Retinal pigment epithelial cell (primary cell): ENCODE results near the gene NAIP.
"Not testable (repeated sequence)": the region's sequence is repeated elsewhere in the genome, so short reads cannot be mapped to it uniquely, and the experiment has no call there.

Source experiments
- DNase-seq: peaks from one replicate; pipeline ENCODE4 v3.0.0-alpha.2; 2010; ENCODE audit warnings: low read depth
- H3K4me3 ChIP-seq: 2 replicates; pipeline ENCODE4 v1.5.1; 2011; ENCODE audit warnings: mild to moderate bottlenecking, low read length, control low read depth, moderate library complexity
- TF ChIP-seq, protein P1 (sequence below): conservative IDR thresholded peaks from 2 replicates; pipeline ENCODE4 v1.5.1; 2011; ENCODE audit warnings: low read depth, low read length, control low read depth, inconsistent platforms

The NAIP gene, protein sequence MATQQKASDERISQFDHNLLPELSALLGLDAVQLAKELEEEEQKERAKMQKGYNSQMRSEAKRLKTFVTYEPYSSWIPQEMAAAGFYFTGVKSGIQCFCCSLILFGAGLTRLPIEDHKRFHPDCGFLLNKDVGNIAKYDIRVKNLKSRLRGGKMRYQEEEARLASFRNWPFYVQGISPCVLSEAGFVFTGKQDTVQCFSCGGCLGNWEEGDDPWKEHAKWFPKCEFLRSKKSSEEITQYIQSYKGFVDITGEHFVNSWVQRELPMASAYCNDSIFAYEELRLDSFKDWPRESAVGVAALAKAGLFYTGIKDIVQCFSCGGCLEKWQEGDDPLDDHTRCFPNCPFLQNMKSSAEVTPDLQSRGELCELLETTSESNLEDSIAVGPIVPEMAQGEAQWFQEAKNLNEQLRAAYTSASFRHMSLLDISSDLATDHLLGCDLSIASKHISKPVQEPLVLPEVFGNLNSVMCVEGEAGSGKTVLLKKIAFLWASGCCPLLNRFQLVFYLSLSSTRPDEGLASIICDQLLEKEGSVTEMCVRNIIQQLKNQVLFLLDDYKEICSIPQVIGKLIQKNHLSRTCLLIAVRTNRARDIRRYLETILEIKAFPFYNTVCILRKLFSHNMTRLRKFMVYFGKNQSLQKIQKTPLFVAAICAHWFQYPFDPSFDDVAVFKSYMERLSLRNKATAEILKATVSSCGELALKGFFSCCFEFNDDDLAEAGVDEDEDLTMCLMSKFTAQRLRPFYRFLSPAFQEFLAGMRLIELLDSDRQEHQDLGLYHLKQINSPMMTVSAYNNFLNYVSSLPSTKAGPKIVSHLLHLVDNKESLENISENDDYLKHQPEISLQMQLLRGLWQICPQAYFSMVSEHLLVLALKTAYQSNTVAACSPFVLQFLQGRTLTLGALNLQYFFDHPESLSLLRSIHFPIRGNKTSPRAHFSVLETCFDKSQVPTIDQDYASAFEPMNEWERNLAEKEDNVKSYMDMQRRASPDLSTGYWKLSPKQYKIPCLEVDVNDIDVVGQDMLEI (N-terminal part only)

DNA sequence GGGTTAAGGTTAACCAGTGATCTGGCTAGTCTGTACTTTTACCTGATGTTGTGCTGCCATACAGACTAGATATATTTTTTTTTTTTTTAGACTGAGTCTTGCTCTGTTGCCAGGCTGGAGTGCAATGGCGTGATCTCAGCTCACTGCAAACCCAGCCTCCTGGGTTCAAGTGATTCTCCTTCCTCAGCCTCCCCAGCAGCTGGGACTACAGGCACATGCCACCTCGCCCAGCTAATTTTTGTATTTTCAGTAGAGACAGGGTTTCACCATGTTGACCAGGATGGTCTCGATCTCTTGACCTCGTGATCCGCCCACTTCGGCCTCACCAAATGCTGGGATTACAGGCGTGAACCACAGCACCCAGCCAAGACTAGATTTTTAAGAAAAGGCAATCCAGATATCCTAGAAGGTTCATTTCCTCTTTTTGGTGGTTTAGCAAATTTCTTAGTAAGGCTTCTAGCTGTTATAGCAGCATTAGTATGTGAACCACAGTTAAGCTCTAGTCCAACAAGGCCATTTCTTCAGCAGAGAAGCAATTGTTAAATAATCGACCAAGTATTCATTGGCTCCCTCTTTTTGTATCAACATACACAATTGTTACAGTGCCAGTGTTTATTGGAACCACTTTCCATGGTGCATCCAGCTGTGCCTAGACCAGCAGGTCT lies at the start of gene NAIP:
NAIP (minus strand) TSS at position 51 of the 665 bp plus-strand sequence. CDS start 12,424 bp downstream, outside the sequence.
- DNase-seq, H3K4me3 ChIP-seq: not testable (repeated sequence)

DNA sequence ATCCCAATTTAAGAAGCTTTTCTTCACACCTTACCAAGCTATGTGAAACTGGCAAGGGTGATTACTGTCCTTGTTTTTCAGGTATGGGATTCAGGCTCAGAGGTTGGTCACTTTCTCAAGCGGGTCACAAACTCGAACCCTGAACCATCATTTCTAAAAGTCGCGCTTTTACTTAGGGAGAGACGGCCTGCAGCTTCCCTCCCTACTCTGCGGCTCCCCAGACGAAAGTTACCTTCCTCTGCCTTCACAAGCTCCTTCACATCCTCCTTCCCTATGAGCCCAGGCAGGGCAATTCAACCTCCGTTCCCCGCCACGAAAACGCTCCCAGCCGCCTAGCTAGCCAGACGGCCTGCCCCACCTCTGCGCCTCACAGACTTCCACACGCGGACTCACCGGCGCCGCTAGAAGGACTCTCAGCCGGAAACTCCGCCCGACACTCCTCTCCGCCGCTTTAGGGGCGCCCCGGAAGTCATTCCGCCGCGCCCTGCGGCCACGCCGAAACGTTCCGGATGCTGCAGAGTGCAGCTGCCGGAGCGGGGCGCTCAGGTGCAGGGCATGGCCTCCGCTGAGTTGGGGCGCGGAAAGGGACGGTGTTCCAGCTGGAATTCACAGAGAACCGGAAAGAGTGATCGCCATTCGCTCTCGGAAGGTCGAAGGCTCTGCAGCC lies 42.3 kb upstream of the NAIP start, which contains the start of gene GTF2H2:
GTF2H2 (minus strand) TSS at position 415 of the 667 bp plus-strand sequence. CDS start 4,913 bp downstream, outside the sequence.
- not testable (repeated sequence) for H3K4me3 ChIP-seq, DNase-seq

DNA sequence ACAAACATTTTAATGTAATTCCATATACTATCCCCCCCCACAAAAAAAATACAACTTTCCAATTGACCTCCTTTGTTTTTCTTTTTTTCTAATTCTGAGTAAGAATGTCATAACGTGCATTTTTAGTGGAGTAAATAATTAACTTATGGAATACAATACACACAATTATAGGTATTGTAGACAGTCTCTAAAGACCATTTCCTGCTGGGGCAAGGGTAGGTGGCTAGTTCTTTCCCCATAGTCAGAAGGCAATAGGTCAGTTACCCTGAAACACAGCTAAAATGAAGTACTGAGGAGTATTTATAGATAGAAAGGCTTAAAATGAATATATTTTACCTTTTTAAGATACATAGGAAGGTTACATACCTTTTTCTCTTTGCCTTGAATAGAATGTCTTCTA lies 36.2 kb upstream of the NAIP start:
- H3K4me3 ChIP-seq, DNase-seq: not testable (repeated sequence)

DNA sequence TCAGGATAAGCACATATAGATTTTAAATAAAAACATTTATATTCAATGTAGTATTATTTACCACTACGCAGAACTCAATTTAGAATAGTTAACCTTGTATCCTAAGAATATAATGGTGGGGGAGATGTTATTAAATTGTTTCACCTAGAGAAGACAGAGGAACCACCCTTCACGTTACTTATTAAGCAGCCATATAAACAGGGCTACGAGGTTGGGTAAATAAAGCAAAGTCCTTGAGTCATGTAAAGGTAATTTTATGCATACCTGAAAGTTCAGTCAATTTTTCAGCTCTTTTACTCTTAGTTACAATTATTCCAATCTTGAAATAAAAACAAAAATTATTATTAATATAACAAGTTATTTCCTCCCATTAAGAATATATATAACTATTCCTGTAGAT lies 34.3 kb upstream of the NAIP start:
- DNase-seq, H3K4me3 ChIP-seq: not testable (repeated sequence)

- H3K4me3 ChIP-seq, DNase-seq: not testable (repeated sequence)
Measured at GRCh38 chr5:71044808-71045207, 19.7 kb upstream of the NAIP start.

DNA sequence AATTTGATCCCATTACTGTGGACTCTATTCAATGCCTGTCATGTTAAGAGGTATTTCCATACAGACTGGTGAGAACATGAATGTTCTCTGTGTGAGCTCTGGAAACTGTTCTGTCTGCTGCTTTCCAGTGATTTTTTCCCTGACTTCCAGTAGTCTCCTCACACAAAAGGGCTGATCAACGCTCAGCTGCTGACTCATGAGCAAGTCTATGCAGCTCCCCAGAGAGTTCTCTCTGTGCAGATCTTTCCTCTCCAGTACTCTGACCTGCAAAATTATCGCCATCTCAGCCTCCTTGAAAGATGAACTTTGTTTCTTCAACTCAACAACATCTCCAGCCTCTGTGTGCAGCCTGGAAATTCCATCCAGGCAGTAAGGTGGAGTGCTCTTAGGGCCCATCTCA lies 19.0 kb upstream of the NAIP start:
- not testable (repeated sequence) for H3K4me3 ChIP-seq

DNA sequence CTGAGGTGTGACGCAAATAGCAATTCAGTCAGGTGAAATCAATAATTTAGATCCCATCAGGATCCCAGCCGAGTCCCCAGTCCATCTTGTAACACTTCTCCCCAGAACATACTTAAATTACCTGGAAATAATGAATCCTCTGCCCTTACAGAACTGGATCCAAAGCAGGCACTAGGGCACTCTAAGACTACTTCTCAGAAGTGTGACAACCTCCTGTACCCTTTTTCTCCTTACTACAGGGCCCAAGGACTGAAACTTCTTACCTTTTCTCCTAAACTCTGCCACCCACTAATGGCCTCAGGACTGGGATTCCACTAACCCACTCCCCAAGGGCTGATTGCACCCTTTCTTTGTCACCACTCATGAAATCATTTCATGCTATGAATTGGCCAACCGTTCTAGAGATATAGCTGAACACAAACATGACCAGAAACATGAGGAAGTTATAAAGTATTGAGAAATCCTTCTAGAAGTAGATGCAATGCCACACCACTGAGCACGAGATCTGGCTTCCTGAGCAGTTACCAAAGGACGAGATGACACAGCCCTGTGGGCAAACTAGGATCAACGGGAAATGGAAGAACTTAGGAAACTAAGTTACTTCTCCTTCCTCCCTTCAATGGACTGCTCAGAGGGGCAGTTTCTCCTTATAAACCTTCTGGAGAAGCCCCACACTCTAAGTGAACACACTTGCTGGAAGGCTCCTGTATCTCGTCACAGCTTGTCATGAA lies 6.1 kb upstream of the NAIP start:
- DNase-seq, H3K4me3 ChIP-seq: not testable (repeated sequence)

More for the DNA sequence above, 19.0 kb upstream of the NAIP start:
- not testable (repeated sequence) for DNase-seq

DNA sequence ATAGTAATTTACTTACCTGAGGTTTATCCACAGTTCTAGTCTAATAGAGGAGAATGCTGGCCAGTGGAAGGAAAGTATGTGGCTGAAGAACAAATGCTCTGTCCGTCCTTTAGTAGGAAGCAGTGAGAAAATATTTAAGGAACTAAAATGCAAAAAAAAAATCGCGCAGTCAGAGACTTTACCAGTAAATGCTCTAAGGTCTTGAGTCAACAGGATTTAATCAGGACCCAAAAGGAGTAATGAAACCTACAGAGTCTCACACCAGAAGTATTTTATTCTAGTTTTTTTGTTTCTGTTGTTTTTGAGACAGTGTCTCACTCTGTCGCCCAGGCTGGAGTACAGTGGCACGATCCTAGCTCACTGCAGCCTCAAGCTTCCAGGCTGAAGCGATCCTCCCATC lies 4.5 kb downstream of the NAIP start:
- not testable (repeated sequence) for H3K4me3 ChIP-seq, DNase-seq

DNA sequence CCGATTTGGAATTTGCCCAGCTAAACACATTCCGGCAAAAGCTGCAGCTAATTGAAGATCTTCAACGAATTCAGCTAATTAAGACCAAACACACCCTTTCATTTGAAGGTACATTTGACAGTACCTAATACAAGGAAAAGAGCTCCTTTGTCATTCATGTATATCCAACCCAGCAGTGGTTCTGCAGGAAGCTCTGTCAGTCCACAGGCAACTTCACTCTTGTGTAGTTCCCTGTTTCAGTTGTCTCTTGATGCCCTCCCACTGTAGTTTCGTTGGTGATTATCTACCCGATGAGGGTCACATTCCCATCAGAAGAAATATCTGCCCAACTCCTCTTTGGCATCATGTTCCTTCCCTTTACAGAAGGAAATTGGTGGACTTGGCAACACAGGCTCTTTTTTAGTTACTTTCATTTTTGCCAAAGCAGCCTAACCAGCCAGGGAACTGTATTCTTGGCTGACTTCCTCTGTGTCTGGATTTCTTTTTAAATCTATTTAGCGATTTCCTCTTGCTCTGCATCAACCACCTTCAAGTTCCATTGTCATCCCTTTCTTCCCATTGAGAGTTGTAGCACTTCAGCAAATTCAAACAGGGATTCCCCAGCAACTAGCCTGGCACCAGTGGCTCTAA lies 6.6 kb downstream of the NAIP start:
- not testable (repeated sequence) for H3K4me3 ChIP-seq, DNase-seq

- DNase-seq: no peak
- TF ChIP-seq, protein P1, sequence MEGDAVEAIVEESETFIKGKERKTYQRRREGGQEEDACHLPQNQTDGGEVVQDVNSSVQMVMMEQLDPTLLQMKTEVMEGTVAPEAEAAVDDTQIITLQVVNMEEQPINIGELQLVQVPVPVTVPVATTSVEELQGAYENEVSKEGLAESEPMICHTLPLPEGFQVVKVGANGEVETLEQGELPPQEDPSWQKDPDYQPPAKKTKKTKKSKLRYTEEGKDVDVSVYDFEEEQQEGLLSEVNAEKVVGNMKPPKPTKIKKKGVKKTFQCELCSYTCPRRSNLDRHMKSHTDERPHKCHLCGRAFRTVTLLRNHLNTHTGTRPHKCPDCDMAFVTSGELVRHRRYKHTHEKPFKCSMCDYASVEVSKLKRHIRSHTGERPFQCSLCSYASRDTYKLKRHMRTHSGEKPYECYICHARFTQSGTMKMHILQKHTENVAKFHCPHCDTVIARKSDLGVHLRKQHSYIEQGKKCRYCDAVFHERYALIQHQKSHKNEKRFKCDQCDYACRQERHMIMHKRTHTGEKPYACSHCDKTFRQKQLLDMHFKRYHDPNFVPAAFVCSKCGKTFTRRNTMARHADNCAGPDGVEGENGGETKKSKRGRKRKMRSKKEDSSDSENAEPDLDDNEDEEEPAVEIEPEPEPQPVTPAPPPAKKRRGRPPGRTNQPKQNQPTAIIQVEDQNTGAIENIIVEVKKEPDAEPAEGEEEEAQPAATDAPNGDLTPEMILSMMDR: no peak
- H3K4me3 ChIP-seq: no peak overlapping the region
Measured at GRCh38 chr5:71014176-71014575, 11.0 kb downstream of the NAIP start.

DNA sequence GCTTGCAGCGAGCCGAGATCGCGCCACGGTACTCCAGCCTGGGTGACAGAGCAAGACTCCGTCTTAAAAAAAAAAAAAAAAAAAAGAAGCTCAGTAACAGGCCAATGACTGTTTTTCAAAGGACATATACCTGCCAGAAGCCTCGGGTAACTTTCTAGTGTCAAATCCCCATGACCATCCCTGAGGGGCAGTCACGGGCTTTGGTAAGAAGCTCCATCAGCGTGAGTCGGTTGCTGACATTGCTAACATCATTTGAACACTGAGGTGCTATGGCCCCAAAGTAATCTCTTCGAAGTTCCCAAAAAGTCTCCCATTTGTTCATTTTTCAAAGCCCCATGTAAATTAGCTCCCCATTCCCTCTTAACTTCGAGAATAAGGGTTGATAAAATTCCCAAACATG lies 11.6 kb downstream of the NAIP start:
- DNase-seq: no peak
- H3K4me3 ChIP-seq: no peak overlapping the region
- TF ChIP-seq, protein P1: no peak
